Ishikawa (cell line): ENCODE data around the gene U2SURP.

Experiments
- CEBPB ChIP-seq: IDR thresholded peaks from 2 replicates; pipeline ENCODE4 v1.6.1; 2012
- CREB1 ChIP-seq: IDR thresholded peaks from 2 replicates; pipeline ENCODE4 v1.6.1; 2012; ENCODE audit warnings: low read depth
- EGR1 ChIP-seq: IDR thresholded peaks from 2 replicates; pipeline ENCODE4 v1.6.1; 2012
- EP300 ChIP-seq: IDR thresholded peaks from 2 replicates; pipeline ENCODE4 v1.6.1; 2012; ENCODE audit warnings: borderline replicate concordance
- FOXM1 ChIP-seq: IDR thresholded peaks from 2 replicates; pipeline ENCODE4 v1.6.1; 2012; ENCODE audit warnings: low read depth, borderline replicate concordance
- MAX ChIP-seq: IDR thresholded peaks from 2 replicates; pipeline ENCODE4 v1.6.1; 2012
- NFIC ChIP-seq: IDR thresholded peaks from 2 replicates; pipeline ENCODE4 v1.6.1; 2012
- RAD21 ChIP-seq: IDR thresholded peaks from 2 replicates; pipeline ENCODE4 v1.6.1; 2012; ENCODE audit warnings: low read depth
- TAF1 ChIP-seq: IDR thresholded peaks from 2 replicates; pipeline ENCODE4 v1.6.1; 2012; ENCODE audit warnings: low read depth, mild to moderate bottlenecking
- TCF12 ChIP-seq: IDR thresholded peaks from 2 replicates; pipeline ENCODE4 v1.6.1; 2012; ENCODE audit warnings: low read depth
- USF1 ChIP-seq: IDR thresholded peaks from 2 replicates; pipeline ENCODE4 v1.6.1; 2012
- YY1 ChIP-seq: IDR thresholded peaks from 2 replicates; pipeline ENCODE4 v1.6.1; 2012; ENCODE audit warnings: low read depth
- ZBTB7A ChIP-seq: IDR thresholded peaks from 2 replicates; pipeline ENCODE4 v1.6.1; 2012; ENCODE audit warnings: low read depth
- TF ChIP-seq, protein P1 (sequence below): IDR thresholded peaks from 2 replicates; pipeline ENCODE4 v1.6.1; 2012; ENCODE audit warnings: low read depth, mild to moderate bottlenecking

DNA sequence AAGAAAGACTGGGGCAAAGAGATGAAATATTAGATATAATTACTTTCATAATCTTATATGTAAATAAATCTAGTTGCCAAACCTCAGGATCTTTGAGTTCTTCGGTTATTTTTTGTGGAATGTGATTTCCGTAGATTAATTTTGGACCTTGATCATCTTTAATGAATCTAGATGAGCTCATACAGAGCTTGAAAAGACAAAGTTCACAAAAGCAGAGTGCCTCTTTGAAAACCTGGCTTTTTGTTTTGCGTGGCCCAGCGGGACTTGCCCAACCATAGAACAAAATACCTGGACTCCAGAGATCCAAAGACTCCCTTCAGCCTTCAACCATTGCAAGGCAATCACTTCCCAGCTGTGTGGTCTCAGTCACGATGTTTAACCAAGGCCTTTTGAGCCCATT is 63.4 kb downstream of the U2SURP start:
- TF ChIP-seq MAX = no peak
- TF ChIP-seq, protein P1, sequence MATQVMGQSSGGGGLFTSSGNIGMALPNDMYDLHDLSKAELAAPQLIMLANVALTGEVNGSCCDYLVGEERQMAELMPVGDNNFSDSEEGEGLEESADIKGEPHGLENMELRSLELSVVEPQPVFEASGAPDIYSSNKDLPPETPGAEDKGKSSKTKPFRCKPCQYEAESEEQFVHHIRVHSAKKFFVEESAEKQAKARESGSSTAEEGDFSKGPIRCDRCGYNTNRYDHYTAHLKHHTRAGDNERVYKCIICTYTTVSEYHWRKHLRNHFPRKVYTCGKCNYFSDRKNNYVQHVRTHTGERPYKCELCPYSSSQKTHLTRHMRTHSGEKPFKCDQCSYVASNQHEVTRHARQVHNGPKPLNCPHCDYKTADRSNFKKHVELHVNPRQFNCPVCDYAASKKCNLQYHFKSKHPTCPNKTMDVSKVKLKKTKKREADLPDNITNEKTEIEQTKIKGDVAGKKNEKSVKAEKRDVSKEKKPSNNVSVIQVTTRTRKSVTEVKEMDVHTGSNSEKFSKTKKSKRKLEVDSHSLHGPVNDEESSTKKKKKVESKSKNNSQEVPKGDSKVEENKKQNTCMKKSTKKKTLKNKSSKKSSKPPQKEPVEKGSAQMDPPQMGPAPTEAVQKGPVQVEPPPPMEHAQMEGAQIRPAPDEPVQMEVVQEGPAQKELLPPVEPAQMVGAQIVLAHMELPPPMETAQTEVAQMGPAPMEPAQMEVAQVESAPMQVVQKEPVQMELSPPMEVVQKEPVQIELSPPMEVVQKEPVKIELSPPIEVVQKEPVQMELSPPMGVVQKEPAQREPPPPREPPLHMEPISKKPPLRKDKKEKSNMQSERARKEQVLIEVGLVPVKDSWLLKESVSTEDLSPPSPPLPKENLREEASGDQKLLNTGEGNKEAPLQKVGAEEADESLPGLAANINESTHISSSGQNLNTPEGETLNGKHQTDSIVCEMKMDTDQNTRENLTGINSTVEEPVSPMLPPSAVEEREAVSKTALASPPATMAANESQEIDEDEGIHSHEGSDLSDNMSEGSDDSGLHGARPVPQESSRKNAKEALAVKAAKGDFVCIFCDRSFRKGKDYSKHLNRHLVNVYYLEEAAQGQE = no peak
- TF ChIP-seq EGR1 = no peak
- TF ChIP-seq RAD21 = no peak
- TF ChIP-seq EP300 = no peak
- TF ChIP-seq ZBTB7A = no peak
- no peak for TF ChIP-seq CEBPB
- TF ChIP-seq TAF1 = no peak
- no peak for TF ChIP-seq CREB1
- TF ChIP-seq YY1 = no peak
- no peak for TF ChIP-seq FOXM1
- TF ChIP-seq USF1 = no peak
- no peak for TF ChIP-seq NFIC
- no peak for TF ChIP-seq TCF12
